Panc1 (cell line): ENCODE results near the gene NR2F6. TPM values are rescaled to one million over a fixed set of nuclear protein-coding genes. Genes with fewer than 3 reads are reported as not detected.

ENCODE experiments used
- ATAC-seq: fragments of 200-7000 bp; cut with Tn5 transposase; 2 replicates; pipeline ENCODE4 v1.9.1; 2020; ENCODE audit warnings: mild to moderate bottlenecking, moderate library complexity
- BruUV-seq: library from RNA; stranded (reverse); fragments of 400-500 nt; replicated peaks from 2 replicates; lab custom pipeline; 2021; lab: Mats Ljungman, UMichigan
- CTCF ChIA-PET: fragments of 300-600 bp; sonication (Branson Sonifier 250); formaldehyde crosslinking; loops from one replicate; lab custom pipeline; 2022; ENCODE audit warnings: antibody characterized with exemption; lab: Charles Lee
- POLR2A ChIA-PET: fragments of 300-600 bp; sonication (Branson Sonifier 250); formaldehyde crosslinking; loops from one replicate; lab custom pipeline; 2022; ENCODE audit warnings: antibody characterized with exemption; lab: Charles Lee
- DNase-seq: peaks from one replicate; pipeline ENCODE4 v3.0.0-alpha.2; 2010; ENCODE audit warnings: low read depth, low spot score
- H3K27ac ChIP-seq: 2 replicates; pipeline ENCODE4 v1.5.1; 2011; ENCODE audit warnings: mild to moderate bottlenecking, low read length, inconsistent platforms
- H3K27me3 ChIP-seq: fragments of 200-500 bp; sonication (Bioruptor generic); 2 replicates; pipeline ENCODE4 v1.6.0; 2014; ENCODE audit warnings: low read length, inconsistent platforms; ENCODE audit not compliant: control insufficient read depth, insufficient read depth
- H3K36me3 ChIP-seq: fragments of 200-500 bp; sonication (Bioruptor generic); 2 replicates; pipeline ENCODE4 v1.5.1; 2014; ENCODE audit warnings: inconsistent platforms, mild to moderate bottlenecking, low read length, moderate library complexity; ENCODE audit not compliant: control insufficient read depth, insufficient read depth
- H3K4me1 ChIP-seq: 2 replicates; pipeline ENCODE4 v1.5.1; 2011; ENCODE audit warnings: inconsistent platforms, mild to moderate bottlenecking, low read length, moderate library complexity; ENCODE audit not compliant: control insufficient read depth, insufficient read depth
- H3K4me3 ChIP-seq, 2 experiments: 2 replicates each; pipeline ENCODE4 v1.5.1; 2011 to 2012; ENCODE audit warnings: low read depth in 2 of 2, low read length in 2 of 2, mild to moderate bottlenecking in 2 of 2, inconsistent platforms in 1 of 2, moderate library complexity in 1 of 2
- H3K9me3 ChIP-seq: fragments of 200-500 bp; sonication (Bioruptor generic); 2 replicates; pipeline ENCODE4 v1.5.1; 2014; ENCODE audit warnings: low read depth, mild to moderate bottlenecking, inconsistent platforms, low read length, moderate library complexity; ENCODE audit not compliant: control insufficient read depth, insufficient read depth
- POLR2AphosphoS5 ChIP-seq: IDR thresholded peaks from 2 replicates; pipeline ENCODE4 v1.6.1; 2012; ENCODE audit warnings: mild to moderate bottlenecking, low read depth, low read length, moderate library complexity
- SIN3A ChIP-seq: IDR thresholded peaks from 2 replicates; pipeline ENCODE4 v1.6.1; 2012; ENCODE audit warnings: low read depth, mild to moderate bottlenecking, low read length, moderate library complexity, borderline replicate concordance; ENCODE audit not compliant: insufficient read depth
- TCF7L2 ChIP-seq: IDR thresholded peaks from 2 replicates; pipeline ENCODE4 v1.6.1; 2011; ENCODE audit warnings: mild to moderate bottlenecking, low read depth, low read length, inconsistent platforms
- in situ Hi-C: cut with HindIII; loops from 2 replicates; pipeline ENCODE4 v1.10.0; 2016; ENCODE audit warnings: low sequenced_read_pairs, low pct_unique_long_range_greater_than_20kb
- intact Hi-C: fragments of 100-400 bp; cut with micrococcal nuclease; formaldehyde crosslinking; loops from one replicate; pipeline ENCODE4 v1.10.0; 2022; ENCODE audit not compliant: unreplicated experiment
- total RNA-seq: library from RNA; stranded (reverse); gene quantifications from one replicate; pipeline ENCODE4 v1.2.1, GENCODE V29; 2021; ENCODE audit not compliant: unreplicated experiment
- TF ChIP-seq, protein P1 (sequence below), 2 experiments: IDR thresholded peaks; 2 replicates each; pipeline ENCODE4 v1.6.1; 2011 to 2012; ENCODE audit warnings: low read depth in 2 of 2, control low read depth in 1 of 2, low read length in 1 of 2, mild to moderate bottlenecking in 1 of 2, moderate library complexity in 1 of 2; ENCODE audit not compliant: insufficient read depth in 1 of 2
- TF ChIP-seq, protein P2 (sequence below): fragments of 450-650 bp; IDR thresholded peaks from 2 replicates; pipeline ENCODE4 v1.5.1; 2017; ENCODE audit warnings: mild to moderate bottlenecking

NR2F6 gene
- total RNA-seq, 1 experiment from 2014 or later = 173 TPM

DNA sequence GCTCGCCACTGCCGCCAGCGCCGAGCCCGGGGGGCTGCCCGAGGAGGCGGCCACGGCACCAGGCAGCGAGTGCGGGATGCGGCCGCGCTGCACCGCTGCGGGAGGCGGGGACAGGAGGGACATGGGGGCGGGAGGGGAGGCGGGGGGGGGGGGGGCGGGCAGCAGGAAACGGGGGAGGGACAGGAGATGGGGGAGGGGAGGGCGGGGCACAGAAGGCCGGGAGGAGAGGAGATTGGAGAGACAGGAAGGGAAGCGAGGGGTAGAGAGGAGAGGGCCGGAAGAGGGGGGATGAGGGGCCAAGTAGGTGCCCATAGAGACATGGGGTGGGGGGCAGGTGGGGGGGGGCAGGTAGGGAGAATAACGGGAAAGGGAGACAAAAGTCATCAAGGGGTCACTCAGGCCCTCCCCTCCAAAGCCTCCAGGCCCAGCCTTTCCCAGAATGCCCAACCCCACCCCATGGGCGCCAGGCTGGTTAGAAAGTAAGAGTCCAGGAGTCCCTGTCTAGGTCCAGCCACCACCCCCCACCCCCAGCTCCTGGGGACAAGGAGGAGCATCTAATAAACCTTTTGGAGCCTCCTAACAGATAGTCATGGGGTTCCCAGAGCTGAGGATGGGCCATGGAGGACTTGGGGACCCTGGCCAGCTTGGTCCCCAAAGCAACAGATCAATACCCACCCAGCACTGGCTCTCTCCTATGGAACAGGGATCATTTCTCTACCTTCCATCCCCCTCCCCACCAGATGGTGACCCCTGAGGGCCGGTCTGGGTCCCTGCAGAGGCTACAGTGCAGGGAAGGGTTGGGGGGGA lies 9.5 kb downstream of the NR2F6 start:
- ATAC-seq = peak; percentile 66
- intact Hi-C loops = no loop called here
- ChIA-PET CTCF (interaction anchor here (0.6 kb wide), 1 partner anchor 102 kb away, joined by 3 read pairs; no protein-coding TSS in a partner anchor), POLR2A (no interaction called here)
- Histone ChIP-seq H3K4me1 (peaks cover 43% of the 10 kb centered on the region), H3K27ac (peak overlapping the region; percentile 93), H3K36me3 (peaks cover 7% of the 10 kb centered on the region), H3K9me3 (no peaks in the 10 kb centered on the region), H3K4me3 (peak overlapping the region; percentile 57 to 80), H3K27me3 (no peaks in the 10 kb centered on the region)
- DNase-seq = no peak
- TF ChIP-seq, protein P1, sequence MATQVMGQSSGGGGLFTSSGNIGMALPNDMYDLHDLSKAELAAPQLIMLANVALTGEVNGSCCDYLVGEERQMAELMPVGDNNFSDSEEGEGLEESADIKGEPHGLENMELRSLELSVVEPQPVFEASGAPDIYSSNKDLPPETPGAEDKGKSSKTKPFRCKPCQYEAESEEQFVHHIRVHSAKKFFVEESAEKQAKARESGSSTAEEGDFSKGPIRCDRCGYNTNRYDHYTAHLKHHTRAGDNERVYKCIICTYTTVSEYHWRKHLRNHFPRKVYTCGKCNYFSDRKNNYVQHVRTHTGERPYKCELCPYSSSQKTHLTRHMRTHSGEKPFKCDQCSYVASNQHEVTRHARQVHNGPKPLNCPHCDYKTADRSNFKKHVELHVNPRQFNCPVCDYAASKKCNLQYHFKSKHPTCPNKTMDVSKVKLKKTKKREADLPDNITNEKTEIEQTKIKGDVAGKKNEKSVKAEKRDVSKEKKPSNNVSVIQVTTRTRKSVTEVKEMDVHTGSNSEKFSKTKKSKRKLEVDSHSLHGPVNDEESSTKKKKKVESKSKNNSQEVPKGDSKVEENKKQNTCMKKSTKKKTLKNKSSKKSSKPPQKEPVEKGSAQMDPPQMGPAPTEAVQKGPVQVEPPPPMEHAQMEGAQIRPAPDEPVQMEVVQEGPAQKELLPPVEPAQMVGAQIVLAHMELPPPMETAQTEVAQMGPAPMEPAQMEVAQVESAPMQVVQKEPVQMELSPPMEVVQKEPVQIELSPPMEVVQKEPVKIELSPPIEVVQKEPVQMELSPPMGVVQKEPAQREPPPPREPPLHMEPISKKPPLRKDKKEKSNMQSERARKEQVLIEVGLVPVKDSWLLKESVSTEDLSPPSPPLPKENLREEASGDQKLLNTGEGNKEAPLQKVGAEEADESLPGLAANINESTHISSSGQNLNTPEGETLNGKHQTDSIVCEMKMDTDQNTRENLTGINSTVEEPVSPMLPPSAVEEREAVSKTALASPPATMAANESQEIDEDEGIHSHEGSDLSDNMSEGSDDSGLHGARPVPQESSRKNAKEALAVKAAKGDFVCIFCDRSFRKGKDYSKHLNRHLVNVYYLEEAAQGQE (IDR thresholded peaks at IDR 0.05; ENCODE audit: insufficient read depth in 1 of 2, low read depth in 2 of 2, low read length in 1 of 2) = no peak
- TF ChIP-seq POLR2AphosphoS5 (no peak), TCF7L2 (no peak), SIN3A (no peak)
- TF ChIP-seq, protein P2, sequence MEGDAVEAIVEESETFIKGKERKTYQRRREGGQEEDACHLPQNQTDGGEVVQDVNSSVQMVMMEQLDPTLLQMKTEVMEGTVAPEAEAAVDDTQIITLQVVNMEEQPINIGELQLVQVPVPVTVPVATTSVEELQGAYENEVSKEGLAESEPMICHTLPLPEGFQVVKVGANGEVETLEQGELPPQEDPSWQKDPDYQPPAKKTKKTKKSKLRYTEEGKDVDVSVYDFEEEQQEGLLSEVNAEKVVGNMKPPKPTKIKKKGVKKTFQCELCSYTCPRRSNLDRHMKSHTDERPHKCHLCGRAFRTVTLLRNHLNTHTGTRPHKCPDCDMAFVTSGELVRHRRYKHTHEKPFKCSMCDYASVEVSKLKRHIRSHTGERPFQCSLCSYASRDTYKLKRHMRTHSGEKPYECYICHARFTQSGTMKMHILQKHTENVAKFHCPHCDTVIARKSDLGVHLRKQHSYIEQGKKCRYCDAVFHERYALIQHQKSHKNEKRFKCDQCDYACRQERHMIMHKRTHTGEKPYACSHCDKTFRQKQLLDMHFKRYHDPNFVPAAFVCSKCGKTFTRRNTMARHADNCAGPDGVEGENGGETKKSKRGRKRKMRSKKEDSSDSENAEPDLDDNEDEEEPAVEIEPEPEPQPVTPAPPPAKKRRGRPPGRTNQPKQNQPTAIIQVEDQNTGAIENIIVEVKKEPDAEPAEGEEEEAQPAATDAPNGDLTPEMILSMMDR = no peak
- BruUV-seq = no TSS peak
- in situ Hi-C loops = no loop called here

DNA sequence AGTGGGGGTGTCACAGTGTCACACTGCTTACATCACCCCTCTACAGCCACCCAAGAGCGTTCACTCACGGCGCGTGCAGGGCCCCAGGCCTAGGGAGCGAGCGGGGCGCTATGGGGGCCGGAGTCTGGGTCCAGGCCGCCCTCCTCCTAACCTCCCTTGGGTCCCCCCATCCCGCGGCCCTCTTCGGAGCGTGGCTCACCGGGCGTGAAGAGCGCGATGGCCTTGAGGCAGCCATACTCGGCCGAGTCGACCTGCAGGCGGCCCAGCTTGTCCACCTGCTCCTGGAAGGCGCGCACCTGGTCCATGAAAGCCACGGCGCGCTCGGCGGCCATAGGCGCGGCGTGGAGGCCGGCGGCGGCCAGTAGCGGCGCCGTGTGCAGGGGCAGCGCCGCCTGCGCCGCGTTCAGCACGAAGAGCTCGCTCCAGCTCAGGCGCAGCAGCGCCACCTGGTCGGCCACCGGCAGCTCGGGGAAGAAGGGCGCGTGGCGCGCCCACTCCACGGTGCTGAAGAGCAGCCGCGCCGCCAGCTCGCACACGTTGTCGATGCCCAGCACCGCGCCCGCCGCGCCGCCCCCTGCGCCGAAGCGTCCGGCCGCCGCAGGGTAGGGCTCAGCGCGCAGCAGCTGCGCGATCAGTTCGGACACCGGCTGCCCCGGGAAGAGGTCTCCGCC lies 10.3 kb downstream of the NR2F6 start:
- TF ChIP-seq SIN3A (peak; percentile 45; the same call in 1 of the 2 replicates), POLR2AphosphoS5 (no peak)
- TF ChIP-seq, protein P1 (IDR thresholded peaks at IDR 0.05; ENCODE audit: insufficient read depth in 1 of 2, low read depth in 2 of 2, low read length in 1 of 2) = no peak
- TF ChIP-seq, protein P2 = no peak; the same call in 1 of the 2 replicates
- intact Hi-C loops (no loop called here), in situ Hi-C loops (no loop called here)
- DNase-seq (no peak), ATAC-seq (peak; percentile 63)
- ChIA-PET POLR2A (no interaction called here), CTCF (no interaction called here)
- peaks cover 7% of the 10 kb centered on the region for H3K36me3 ChIP-seq
- no TSS peak for BruUV-seq
- H3K4me3 ChIP-seq = peak overlapping the region; percentile 57 to 80
- H3K9me3 ChIP-seq = no peaks in the 10 kb centered on the region
- peak overlapping the region; percentile 92 for H3K27ac ChIP-seq
- H3K27me3 ChIP-seq = no peaks in the 10 kb centered on the region
- H3K4me1 ChIP-seq = peaks cover 36% of the 10 kb centered on the region
